RWPE1 (cell line): ENCODE results near the gene ABCB11.

ENCODE experiments used
- CTCF ChIA-PET: fragments of 350-600 bp; sonication (Branson Sonifier 250); formaldehyde crosslinking; extraction: SDS; loops from one replicate; lab custom pipeline; 2021; lab: Yijun Ruan, JAX
- POLR2A ChIA-PET: fragments of 400-600 bp; formaldehyde crosslinking; extraction: SDS; loops from one replicate; lab custom pipeline; 2020; ENCODE audit warnings: antibody characterized with exemption; ENCODE audit not compliant: low non-redundant PET; lab: Yijun Ruan, JAX
- DNase-seq: peaks from one replicate; pipeline ENCODE4 v3.0.0; 2012; ENCODE audit warnings: low spot score
- H3K27ac ChIP-seq: fragments of 450-650 bp; 2 replicates; pipeline ENCODE4 v1.5.1; 2017
- CTCF ChIP-seq: fragments of 450-650 bp; conservative IDR thresholded peaks from 2 replicates; pipeline ENCODE4 v1.5.1; 2017; ENCODE audit warnings: low read depth, mild to moderate bottlenecking

The ABCB11 gene

GRCh38 chr2:168903888-168904287 lies 127.2 kb downstream of the ABCB11 start:
- POLR2A ChIA-PET = no interaction called here

GRCh38 chr2:168901003-168901402 lies 130.1 kb downstream of the ABCB11 start, which contains the start of gene G6PC2:
G6PC2 (plus strand) TSS chr2:168901291; CDS start chr2:168901332, 41 bp downstream.
- CTCF ChIA-PET = no interaction called here
- DNase-seq = no peak
- TF ChIP-seq CTCF = no peak
- POLR2A ChIA-PET = no interaction called here
- H3K27ac ChIP-seq = no peak within 1 kb of the TSS

More at GRCh38 chr2:168903888-168904287, 127.2 kb downstream of the ABCB11 start:
- no peak overlapping the region for H3K27ac ChIP-seq
- DNase-seq = no peak
- CTCF ChIA-PET = no interaction called here
- no peak for TF ChIP-seq CTCF

- CTCF ChIA-PET = interaction anchor here (0.6 kb wide), 1 partner anchor 454 kb away, joined by 3 read pairs; no protein-coding TSS in a partner anchor
- TF ChIP-seq CTCF = no peak
- POLR2A ChIA-PET = no interaction called here
Measured at GRCh38 chr2:168897449-168897848, 133.7 kb downstream of the ABCB11 start.

GRCh38 chr2:168896783-168897182 lies 134.3 kb downstream of the ABCB11 start:
- POLR2A ChIA-PET = no interaction called here
- CTCF ChIA-PET = no interaction called here
- no peak overlapping the region for H3K27ac ChIP-seq
- no peak for TF ChIP-seq CTCF
- DNase-seq = no peak

More at GRCh38 chr2:168897449-168897848, 133.7 kb downstream of the ABCB11 start:
- no peak overlapping the region for H3K27ac ChIP-seq
- no peak for DNase-seq

GRCh38 chr2:168895771-168896170 lies 135.4 kb downstream of the ABCB11 start:
- DNase-seq = no peak
- H3K27ac ChIP-seq = no peak overlapping the region
- ChIA-PET POLR2A (no interaction called here), CTCF (no interaction called here)
- no peak for TF ChIP-seq CTCF

GRCh38 chr2:168894720-168895119 lies 136.4 kb downstream of the ABCB11 start:
- H3K27ac ChIP-seq = no peak overlapping the region
- DNase-seq = no peak
- ChIA-PET POLR2A (no interaction called here), CTCF (no interaction called here)
- no peak for TF ChIP-seq CTCF

GRCh38 chr2:168894101-168894500 lies 137.0 kb downstream of the ABCB11 start:
- DNase-seq = no peak
- ChIA-PET POLR2A (no interaction called here), CTCF (no interaction called here)
- TF ChIP-seq CTCF = no peak
- no peak overlapping the region for H3K27ac ChIP-seq
